CD4-positive, alpha-beta T cell (primary cell): ENCODE measurements around the gene BLACAT1. TPM values are rescaled to one million over a fixed set of nuclear protein-coding genes. Genes with fewer than 3 reads are reported as not detected.

Experiments used
- ATAC-seq: fragments of 200-7000 bp; cut with Tn5 transposase; one replicate; pipeline ENCODE4 v1.10.0; 2022; ENCODE audit warnings: mild to moderate bottlenecking; ENCODE audit not compliant: poor library complexity
- CTCF ChIA-PET: fragments of 350-600 bp; sonication (Branson Sonifier 250); formaldehyde crosslinking; loops from one replicate; lab custom pipeline; 2021; ENCODE audit warnings: antibody characterized with exemption, inconsistent platforms; lab: Charles Lee
- POLR2A ChIA-PET: fragments of 350-600 bp; sonication (Branson Sonifier 250); formaldehyde crosslinking; loops from one replicate; lab custom pipeline; 2021; ENCODE audit warnings: antibody characterized with exemption, inconsistent platforms; lab: Charles Lee
- DNase-seq, 14 experiments: peaks; one replicate each; pipeline ENCODE4 v3.0.0-alpha.2; 2013 to 2020; ENCODE audit warnings: mixed read lengths in 2 of 14
- H3K27ac ChIP-seq, 2 donors: one replicate each; pipeline versions ENCODE4 v1.5.1 to v1.7.0; 2013; ENCODE audit warnings: low read length in 2 of 2, low read depth in 1 of 2, mild to moderate bottlenecking in 1 of 2
- H3K27me3 ChIP-seq, 2 experiments: 1 replicate in 1 of 2; 2 replicates in 1 of 2; pipeline versions ENCODE4 v1.6.1 to v1.7.0; 2013; ENCODE audit warnings: low read length in 2 of 2, control low read depth in 1 of 2, mild to moderate bottlenecking in 1 of 2, moderate library complexity in 1 of 2; ENCODE audit not compliant: insufficient read depth in 2 of 2, control insufficient read depth in 1 of 2
- H3K36me3 ChIP-seq: one replicate; pipeline ENCODE4 v1.6.1; 2013; ENCODE audit warnings: low read length, control low read depth; ENCODE audit not compliant: insufficient read depth
- H3K4me1 ChIP-seq: one replicate; pipeline ENCODE4 v1.6.1; 2013; ENCODE audit warnings: low read length, control low read depth; ENCODE audit not compliant: insufficient read depth
- H3K4me3 ChIP-seq: one replicate; pipeline ENCODE4 v1.5.1; 2013; ENCODE audit warnings: mild to moderate bottlenecking, low read length, moderate library complexity
- H3K9me3 ChIP-seq, 2 experiments: 1 replicate in 1 of 2; 2 replicates in 1 of 2; pipeline versions ENCODE4 v1.6.1 to v1.7.0; 2013; ENCODE audit warnings: low read length in 2 of 2, mild to moderate bottlenecking in 2 of 2, control low read depth in 1 of 2, moderate library complexity in 1 of 2; ENCODE audit not compliant: control insufficient read depth in 1 of 2, insufficient read depth in 1 of 2
- H3K27ac Mint-ChIP-seq: one replicate; pipeline ENCODE4 v1.8.0; 2020; ENCODE audit warnings: mixed read lengths
- H3K27me3 Mint-ChIP-seq: one replicate; pipeline ENCODE4 v1.8.0; 2021; ENCODE audit warnings: mixed read lengths
- H3K36me3 Mint-ChIP-seq: one replicate; pipeline ENCODE4 v1.8.0; 2021; ENCODE audit warnings: low read depth, mixed read lengths
- H3K4me1 Mint-ChIP-seq: one replicate; pipeline ENCODE4 v1.8.0; 2021; ENCODE audit warnings: low read depth, mixed read lengths
- H3K4me3 Mint-ChIP-seq: one replicate; pipeline ENCODE4 v1.8.0; 2020; ENCODE audit warnings: mild to moderate bottlenecking, mixed read lengths
- H3K9me3 Mint-ChIP-seq: one replicate; pipeline ENCODE4 v1.8.0; 2020; ENCODE audit warnings: mixed read lengths
- CTCF ChIP-seq: fragments of 200-600 bp; IDR thresholded peaks from one replicate; pipeline ENCODE4 v1.8.0; 2022; ENCODE audit warnings: antibody characterized with exemption, mild to moderate bottlenecking
- intact Hi-C, 2 experiments: fragments of 100-400 bp; cut with DNase I in 1 of 2; cut with micrococcal nuclease in 1 of 2; formaldehyde crosslinking; loops; one replicate each; pipeline versions ENCODE4 v1.15.1 to v1.9.0; 2023 to 2025; cut with DNase I, micrococcal nuclease
- total RNA-seq, 174 experiments: library from RNA in 2 of 174; stranded (reverse) in 2 of 174; gene quantifications; one replicate each; pipeline ENCODE4 v1.2.3 and lab custom pipeline; 2021 to 2026

The BLACAT1 gene
- total RNA-seq, 2 experiments from 2014 or later = not detected

DNA sequence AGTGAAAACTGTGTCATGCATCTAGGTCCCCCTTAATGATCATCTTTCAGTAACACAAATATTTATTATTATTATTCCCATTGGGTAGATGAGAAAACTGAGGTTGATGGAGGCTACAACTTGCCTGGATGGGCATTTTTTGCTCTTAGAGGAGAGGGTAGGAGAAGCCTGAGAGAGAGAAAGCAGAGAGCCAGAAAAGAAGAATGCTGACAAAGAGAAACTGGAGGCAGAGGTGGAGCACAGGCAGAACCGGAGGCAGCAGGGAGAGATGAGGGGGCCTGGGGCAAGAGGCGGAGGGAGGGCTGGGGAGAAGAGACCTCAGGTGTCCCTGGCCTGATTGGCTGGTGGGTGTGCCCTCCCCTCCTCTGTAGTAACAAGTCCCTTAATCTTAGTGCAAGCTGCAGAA lies 4.1 kb downstream of the BLACAT1 start:
- Mint-ChIP-seq H3K4me3 (no peak overlapping the region), H3K27me3 (peaks cover 70% of the 10 kb centered on the region), H3K4me1 (peaks cover 9% of the 10 kb centered on the region), H3K27ac (no peak overlapping the region), H3K9me3 (no peaks in the 10 kb centered on the region), H3K36me3 (no peaks in the 10 kb centered on the region)
- no peaks in the 10 kb centered on the region for H3K36me3 ChIP-seq
- no peak for ATAC-seq
- no peak for TF ChIP-seq CTCF
- peaks cover 28% of the 10 kb centered on the region for H3K4me1 ChIP-seq
- peaks cover 0 to 19% of the 10 kb centered on the region in 2 experiments for H3K9me3 ChIP-seq
- no peak for DNase-seq
- no peak overlapping the region for H3K27ac ChIP-seq
- ChIA-PET CTCF (no interaction called here), POLR2A (no interaction called here)
- H3K27me3 ChIP-seq = peaks cover 49 to 63% of the 10 kb centered on the region in 2 experiments
- no peak overlapping the region for H3K4me3 ChIP-seq
- intact Hi-C loops = no loop called here

- TF ChIP-seq CTCF = no peak
- Histone ChIP-seq H3K4me1 (peaks cover 23% of the 10 kb centered on the region), H3K4me3 (no peak overlapping the region), H3K9me3 (peaks cover 0 to 15% of the 10 kb centered on the region in 2 experiments), H3K27ac (no peak overlapping the region), H3K36me3 (no peaks in the 10 kb centered on the region), H3K27me3 (peaks cover 44 to 58% of the 10 kb centered on the region in 2 experiments)
- no peak overlapping the region for H3K4me3 Mint-ChIP-seq
- H3K9me3 Mint-ChIP-seq = no peaks in the 10 kb centered on the region
- ChIA-PET POLR2A (no interaction called here), CTCF (no interaction called here)
- no peaks in the 10 kb centered on the region for H3K36me3 Mint-ChIP-seq
- DNase-seq (no peak), ATAC-seq (no peak)
- peaks cover 65% of the 10 kb centered on the region for H3K27me3 Mint-ChIP-seq
- H3K27ac Mint-ChIP-seq = no peak overlapping the region
- intact Hi-C loops = no loop called here
- H3K4me1 Mint-ChIP-seq = peaks cover 9% of the 10 kb centered on the region
Observed at GRCh38 chr1:205451202-205451601, 4.6 kb downstream of the BLACAT1 start.

DNA sequence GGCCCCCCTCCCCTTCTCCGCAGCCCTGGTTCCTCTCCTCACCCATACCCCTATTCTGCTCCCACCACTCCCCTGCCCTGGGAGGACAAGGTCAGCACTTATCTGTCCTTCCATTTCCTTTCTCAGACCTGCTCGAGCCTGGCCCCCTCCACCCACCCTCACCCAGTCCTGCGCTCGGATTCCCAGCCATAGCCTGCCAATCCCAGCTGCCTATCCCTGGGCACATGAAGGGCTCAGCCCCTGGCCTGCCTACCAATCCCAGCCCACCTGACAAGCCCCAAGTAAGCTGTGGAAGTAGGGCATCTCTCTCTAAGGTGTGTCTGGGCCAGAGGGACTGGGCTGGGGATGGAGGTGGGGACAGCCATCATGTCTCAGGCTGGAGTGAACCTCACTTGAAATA lies 5.4 kb downstream of the BLACAT1 start:
- Mint-ChIP-seq H3K27me3 (peaks cover 64% of the 10 kb centered on the region), H3K9me3 (no peaks in the 10 kb centered on the region), H3K4me3 (no peak overlapping the region), H3K27ac (no peak overlapping the region), H3K36me3 (no peaks in the 10 kb centered on the region), H3K4me1 (peaks cover 4% of the 10 kb centered on the region)
- peaks cover 15% of the 10 kb centered on the region for H3K4me1 ChIP-seq
- DNase-seq (no peak), ATAC-seq (no peak)
- intact Hi-C loops = no loop called here
- H3K36me3 ChIP-seq = no peaks in the 10 kb centered on the region
- ChIA-PET POLR2A (no interaction called here), CTCF (no interaction called here)
- H3K27ac ChIP-seq = no peak overlapping the region
- peaks cover 0 to 8% of the 10 kb centered on the region in 2 experiments for H3K9me3 ChIP-seq
- H3K4me3 ChIP-seq = no peak overlapping the region
- no peak for TF ChIP-seq CTCF
- H3K27me3 ChIP-seq = peaks cover 37 to 50% of the 10 kb centered on the region in 2 experiments
